ENCODE data around the gene STX16.

DNA sequence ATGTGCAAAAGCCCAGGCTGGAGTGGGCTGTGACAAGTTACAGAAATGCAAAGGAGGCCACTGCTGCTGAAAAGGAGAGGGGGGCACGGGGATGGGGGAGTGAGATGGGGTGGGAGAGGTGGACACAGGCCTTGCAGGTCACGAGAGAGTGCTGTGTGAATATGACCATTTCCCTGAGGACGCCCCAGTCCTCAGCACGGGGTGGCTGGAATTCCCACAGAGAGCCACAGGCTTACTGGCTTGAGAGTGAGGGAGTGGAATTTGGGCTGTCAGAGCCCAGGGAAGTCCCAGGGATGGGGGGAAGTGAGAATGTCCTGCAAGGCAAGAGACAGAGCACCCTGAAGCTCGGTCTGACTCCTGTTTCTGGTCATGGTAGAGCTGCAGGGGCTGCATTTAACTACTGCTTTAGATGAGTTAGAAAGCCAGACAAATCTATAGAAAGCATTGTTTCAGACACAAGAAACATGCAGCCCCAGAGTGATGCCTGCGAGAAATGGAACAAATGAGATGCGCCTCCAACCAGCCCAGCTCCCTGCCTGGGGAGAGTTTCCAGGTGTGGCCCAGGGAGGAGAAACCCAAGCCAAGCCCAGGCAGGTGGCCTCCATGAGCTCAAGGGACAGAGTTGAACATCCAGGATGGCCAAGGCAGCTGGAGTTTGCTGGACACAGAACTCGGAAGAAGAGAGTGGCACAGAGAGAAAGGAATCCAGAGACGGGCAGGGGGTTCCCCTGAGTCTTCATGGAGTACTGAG lies 72.0 kb downstream of the STX16 start:
- TF ChIP-seq MAX (IDR thresholded peaks at IDR 0.05) (no peak), ZNF354B (CRISPR knock-in tag; IDR thresholded peaks at IDR 0.05) (no peak), KDM1A (CRISPR knock-in tag; IDR thresholded peaks at IDR 0.05) (no peak), SNRNP70 (IDR thresholded peaks at IDR 0.05; ENCODE audit: low read depth, low read length) (no peak)
- TF ChIP-seq, protein P1, sequence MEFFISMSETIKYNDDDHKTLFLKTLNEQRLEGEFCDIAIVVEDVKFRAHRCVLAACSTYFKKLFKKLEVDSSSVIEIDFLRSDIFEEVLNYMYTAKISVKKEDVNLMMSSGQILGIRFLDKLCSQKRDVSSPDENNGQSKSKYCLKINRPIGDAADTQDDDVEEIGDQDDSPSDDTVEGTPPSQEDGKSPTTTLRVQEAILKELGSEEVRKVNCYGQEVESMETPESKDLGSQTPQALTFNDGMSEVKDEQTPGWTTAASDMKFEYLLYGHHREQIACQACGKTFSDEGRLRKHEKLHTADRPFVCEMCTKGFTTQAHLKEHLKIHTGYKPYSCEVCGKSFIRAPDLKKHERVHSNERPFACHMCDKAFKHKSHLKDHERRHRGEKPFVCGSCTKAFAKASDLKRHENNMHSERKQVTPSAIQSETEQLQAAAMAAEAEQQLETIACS (CRISPR knock-in tag; IDR thresholded peaks at IDR 0.05), result no peak
